Fibroblast of lung (primary cell): ENCODE data around the gene RMDN2.

Source experiments
- CTCF ChIP-seq, 2 donors: IDR thresholded peaks in 1 of 2; conservative IDR thresholded peaks in 1 of 2; 1 replicate in 1 of 2; 2 replicates in 1 of 2; pipeline ENCODE4 v1.5.1; 2011 to 2012; ENCODE audit warnings: low read length in 2 of 2, control low read depth in 1 of 2, inconsistent platforms in 1 of 2, low read depth in 1 of 2, mild to moderate bottlenecking in 1 of 2
- EZH2 ChIP-seq: IDR thresholded peaks from 2 replicates; pipeline ENCODE4 v1.5.1; 2012; ENCODE audit warnings: low read length, control low read depth, mild to moderate bottlenecking; ENCODE audit errors: missing control alignments

GRCh38 chr2:38035968-38036367 lies 110.9 kb downstream of the RMDN2 start:
- TF ChIP-seq CTCF (conservative IDR thresholded peaks at IDR 0.05 in 1 of 2, IDR thresholded peaks at IDR 0.05 in 1 of 2; ENCODE audit: low read depth in 1 of 2, low read length in 2 of 2) (no peak), EZH2 (no peak)
